GM21619 (cell line): ENCODE results near the gene SUGCT.

ENCODE experiments used
- ATAC-seq: cut with Tn5 transposase; IDR thresholded peaks from one replicate; pipeline ENCODE4 v1.9.1; 2021; ENCODE audit not compliant: unreplicated experiment

The SUGCT gene

DNA sequence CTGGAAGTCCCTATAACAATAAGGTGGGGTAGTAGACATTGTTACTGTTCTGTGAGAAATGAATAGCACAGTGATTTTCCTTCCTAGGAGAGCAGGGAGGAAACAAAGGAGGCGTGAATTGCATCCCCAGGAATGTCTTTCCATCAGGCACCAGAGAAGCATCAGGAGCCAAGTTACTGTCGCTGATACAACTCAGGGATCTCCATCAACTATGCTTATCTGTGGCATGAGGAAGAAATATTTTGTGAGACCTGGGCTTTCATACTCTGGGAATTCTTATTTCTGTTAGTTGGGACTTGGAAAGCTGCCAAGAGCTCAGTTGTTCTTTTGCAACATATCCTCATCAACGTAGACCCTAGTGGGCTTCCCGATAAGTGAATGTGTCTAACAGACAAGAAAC is 622.3 kb downstream of the SUGCT start:
- ATAC-seq: no peak

DNA sequence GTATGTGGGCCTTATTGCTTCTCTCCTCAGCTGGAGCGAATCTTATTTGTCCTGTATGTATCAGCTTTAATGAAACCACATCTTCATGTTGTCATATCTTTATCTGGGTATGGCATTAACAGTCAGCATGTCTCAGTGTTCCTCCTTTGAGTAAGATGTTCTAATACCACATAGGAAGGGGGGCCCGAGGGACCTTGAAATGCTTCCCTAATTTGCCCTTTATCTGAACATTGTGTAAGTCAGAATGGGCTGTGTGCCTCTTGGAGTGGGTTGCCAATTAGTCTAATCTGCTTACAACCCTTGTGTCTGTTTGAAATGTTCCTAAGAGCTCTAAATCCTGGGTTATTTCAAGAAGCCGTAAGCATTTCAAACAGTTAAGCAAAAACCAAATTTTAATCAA is 623.8 kb downstream of the SUGCT start:
- ATAC-seq: no peak

DNA sequence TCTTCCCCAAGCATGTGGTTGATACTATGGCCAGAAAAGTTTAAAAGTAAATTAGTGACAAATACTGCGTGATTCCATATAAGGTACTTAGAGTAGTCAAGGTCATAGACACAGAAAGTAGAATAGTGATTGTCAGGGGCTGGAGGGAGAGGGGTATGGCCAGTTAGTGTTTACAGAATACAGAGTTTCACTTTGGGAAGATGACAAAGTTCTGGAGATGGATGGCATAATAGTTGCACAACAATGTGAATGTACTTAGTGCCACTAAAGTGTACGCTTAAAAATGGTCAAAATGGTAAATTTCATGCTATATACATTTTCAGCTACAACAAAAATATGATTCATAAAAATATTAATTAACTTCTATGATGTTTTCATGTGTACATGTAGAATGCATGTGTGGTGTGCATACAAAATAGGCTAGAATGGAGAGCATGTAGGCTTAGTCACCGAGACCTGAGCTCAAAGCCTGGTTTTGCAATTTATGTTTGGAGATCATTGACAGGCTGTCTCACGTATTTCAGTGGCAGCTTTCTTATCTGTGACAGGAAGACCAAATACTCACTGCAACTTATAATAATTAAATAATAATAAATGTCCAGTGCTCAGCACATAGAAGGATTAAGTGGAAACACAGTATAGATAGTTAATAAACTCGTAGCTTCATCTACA is 625.6 kb downstream of the SUGCT start:
- ATAC-seq: no peak

DNA sequence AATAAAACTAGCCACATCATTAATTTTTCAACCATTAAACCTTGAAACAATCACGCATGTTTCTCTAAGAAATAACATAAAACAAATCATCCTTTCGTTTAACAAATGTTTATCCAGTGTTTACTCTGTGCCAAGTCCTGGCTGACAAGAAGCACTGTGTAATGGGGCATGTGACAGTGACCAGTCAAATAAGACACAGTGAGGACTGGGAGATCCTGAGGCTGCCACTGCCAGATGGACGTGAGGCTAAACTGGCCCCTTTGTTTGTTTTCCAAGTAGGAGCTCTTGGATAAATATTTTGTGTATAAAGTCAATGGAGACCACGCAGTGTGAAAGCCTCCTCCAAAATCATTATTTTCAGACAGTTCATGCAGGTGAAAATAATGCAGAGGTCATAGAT is 626.2 kb downstream of the SUGCT start:
- no peak for ATAC-seq

DNA sequence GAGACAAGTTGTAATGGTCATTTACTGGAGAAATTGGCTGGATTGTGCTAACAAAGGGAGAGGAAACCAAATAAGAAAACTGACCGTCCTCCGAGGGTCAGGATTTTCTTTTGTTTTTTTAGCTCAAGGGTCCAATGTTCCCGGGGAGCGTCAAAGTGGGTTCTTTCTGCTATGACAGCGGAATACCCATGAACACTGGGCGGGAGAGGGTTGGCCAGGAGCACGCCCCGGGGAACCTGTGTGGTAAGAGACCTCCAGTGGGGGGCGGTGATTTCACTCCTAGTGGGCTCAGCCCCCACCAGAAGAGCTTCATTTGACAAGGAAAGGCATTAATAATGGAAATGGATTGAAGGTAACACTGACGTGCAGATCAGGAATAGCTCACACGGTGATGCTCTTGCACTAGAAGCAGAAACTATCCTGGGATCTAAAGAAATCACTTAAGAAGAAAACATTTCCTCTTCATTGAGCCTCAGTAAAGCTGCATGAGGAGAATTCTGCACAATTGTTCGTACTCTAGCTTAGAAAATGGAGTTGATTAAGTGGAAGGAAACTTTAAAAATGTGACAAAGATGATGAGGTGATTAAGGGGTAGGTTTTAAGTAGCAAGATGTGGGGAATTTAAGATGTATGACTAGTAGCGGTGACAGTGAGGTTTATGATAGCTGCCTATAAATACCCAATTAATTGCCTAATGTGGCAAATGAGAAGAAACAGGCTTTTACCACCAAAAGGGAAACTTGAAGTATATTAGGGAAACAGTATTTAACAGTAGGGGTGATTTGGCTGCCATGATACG is 627.2 kb downstream of the SUGCT start:
- ATAC-seq: no peak

DNA sequence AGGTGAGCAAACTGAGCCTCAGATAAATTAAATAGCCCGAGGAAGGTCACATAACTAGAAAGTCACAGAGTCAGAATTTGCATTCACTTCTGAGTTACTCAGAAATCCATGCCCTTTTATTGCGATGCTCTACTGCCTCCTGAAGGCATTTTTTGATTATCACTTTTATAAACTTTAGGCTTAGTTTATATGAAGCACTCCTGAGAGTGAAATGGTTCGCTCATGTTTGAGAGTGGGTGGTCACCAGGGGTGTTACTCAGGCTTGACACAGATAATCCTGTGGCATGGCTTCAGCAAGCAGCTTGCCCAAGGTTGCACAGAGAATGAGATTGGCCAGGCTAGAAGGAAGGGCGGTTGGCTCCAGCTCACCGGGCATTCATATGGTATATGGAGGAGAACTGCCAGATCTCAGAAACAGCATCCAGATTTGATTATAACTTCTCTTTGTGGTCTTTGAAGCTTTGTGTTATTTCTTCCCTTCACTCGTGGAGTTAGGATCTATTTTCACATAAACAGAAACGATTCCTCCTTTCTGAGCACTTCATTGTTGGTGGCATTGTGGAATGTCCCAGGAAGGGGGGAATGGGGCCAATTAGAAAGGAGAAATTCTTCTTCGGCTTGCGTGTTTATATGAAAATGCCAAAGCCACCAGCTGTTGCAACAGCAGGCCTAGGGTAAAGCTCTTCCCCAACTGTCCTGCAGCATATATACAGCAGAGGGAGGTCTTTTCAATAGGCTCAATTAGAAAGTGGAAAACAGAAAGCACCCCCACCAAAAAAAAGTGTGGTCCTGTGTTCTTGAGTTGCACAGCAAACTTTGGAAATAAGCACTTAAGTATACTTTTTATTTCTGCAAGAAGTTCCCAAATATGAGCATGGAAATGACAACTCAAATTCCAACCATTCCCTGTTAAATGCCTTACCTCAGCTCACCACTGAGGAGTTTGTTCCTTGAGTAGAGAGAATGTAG is 628.8 kb downstream of the SUGCT start:
- ATAC-seq: no peak

DNA sequence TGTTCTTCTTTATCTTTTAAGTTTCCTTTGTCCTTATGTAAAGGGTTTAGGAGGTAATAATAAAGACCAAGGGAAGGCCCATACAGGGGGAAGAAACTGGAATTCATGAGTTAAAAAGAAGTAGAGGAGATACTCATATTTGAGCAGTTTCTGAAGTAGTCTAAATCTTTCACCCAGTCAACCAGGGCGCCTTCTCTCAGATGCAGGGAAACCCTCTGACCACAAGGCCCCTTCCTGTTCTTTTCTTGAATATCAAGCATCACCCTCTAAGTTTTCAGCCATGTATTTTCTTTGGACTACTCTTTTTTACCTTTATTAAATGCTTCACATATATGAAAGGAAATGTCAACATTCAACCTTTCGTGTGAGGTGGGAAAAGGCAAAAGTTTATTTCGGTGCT is 630.8 kb downstream of the SUGCT start:
- no peak for ATAC-seq

DNA sequence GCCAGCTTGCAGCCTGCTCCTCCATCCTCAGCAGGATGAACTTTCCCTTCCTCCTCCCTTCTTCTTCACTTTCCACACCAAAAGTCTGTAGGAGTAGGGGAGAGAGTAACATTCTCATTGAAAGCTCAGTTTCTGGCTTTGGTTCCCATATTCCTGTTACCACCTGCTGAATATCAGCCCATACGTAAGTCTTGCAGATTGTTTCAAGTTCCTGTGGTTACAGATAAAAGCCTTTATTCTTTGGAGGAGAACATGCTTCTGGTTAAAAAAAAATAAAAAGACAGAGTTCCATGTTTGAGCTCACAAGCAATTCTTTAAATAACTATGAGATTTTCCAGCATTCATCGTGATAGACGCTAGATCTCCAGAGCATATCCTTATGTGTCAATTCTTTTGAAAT is 637.3 kb downstream of the SUGCT start:
- no peak for ATAC-seq

DNA sequence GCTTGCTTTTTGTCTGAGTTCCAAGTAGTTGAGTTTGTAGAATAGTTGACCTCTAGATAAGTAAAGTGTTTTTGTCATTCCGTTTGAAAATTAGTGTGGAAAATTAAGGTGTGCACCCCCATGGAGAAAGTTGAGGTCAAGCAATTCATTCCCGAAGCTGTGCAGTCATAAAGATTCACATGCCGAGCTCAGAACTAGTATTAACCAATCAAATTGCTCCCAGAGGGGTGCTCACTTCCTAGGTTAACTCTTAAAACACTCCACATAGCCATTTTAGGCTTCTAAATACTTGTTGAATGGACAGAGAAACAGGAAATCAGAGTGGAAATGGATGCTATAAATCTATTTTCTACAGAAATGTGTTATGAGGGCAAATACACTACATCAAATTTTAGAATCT is 638.9 kb downstream of the SUGCT start:
- no peak for ATAC-seq

DNA sequence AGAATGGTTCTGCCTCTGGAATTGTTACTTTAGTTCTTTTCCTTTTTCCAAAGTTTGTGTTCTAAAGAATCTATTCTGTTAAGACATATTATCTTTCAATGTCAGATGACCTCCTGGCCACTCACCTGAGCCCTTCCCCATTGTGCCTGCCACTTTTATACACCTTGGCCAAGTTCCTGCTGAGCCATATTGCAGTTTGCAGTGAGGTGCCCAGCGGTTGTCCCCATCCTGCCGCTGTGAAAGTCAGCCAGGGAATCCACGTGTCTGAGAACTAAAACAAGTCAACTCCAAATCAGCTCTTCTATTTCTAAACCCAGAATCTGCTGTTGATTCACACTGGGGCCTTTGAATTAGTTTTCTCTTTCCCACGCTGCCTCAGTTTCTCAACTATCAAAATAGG is 641.1 kb downstream of the SUGCT start:
- ATAC-seq: no peak

DNA sequence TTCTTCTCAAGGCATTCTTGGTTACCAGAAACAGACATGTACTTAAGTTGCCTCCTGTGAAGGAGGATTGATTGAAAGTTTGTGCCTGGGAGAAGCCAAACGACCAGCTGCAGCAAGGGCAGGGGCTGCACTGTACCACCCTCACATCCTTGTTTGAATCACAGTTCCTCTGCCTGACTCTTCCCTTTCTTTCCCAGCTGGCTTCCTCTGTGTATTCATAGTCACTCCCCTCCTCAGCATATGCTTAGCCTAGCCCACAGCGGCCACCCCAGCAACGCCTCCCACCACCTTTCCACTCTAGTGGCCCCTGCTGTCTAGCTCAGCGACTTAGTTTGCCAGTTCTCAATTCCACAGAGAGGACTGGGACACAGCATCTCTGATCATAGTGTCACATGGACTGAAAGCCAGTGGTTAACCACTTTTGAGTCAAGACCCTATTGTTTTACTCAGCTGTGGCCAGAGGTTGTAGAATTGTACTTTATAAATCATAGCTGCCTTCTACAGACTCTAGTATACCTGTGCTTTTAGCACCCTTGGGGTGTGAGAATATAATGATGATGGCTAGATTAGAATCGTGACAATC is 643.0 kb downstream of the SUGCT start:
- ATAC-seq: no peak

DNA sequence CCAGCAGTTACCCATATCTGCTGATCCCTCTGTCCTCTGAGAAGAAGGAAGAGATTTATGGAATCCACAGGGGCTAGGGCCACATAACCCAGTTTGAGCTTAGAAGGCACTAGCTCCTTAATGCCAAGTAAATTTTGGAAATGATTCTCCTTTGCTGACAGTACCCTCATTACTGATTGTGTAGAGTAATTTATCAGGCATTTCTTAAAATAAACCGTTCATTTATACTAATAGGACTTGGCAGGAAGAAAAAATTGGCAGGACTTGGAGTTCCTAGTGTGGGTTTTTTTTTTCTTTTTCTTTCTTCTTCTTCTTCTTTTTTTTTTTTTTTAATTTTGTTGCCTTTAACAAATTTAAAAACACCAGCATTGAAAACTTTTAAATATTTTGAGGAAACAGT is 645.7 kb downstream of the SUGCT start:
- ATAC-seq: no peak

DNA sequence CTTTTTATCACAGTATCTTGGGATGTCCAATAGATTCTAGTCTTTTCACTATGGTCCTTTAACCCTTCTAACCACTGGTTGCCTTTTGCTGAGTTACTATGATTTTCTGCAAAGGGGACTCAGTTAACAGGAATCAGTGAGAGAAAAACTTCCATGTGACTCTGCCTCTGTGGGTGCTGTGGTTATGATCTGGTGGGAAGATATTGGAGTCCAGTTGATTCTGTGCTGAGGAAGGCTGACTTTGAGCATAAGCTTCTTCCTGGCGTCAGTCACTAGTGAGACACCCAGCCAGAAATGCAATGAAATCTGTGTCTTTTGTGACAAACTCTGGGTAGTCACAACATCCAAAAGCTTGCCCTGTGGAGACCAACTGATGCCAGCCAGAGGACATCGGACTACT is 648.0 kb downstream of the SUGCT start:
- no peak for ATAC-seq

DNA sequence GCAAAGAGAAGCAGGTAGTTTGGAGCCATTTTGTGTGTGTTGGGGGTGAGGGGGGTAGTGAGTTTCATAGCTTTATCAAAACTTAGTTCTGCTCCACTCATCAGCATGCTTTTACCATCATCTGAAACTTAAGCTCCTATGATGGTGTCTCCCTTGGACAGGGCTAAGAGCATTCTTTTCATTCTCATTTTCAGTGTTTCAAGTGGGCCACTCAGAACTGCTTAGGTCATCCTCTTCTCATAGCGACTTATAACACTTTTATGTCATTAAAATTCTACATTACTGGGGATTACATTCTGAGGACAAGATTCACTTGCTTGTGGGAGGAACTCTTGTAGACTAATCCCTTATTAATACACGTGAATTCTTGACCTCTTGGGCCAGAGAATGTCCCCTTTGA is 649.4 kb downstream of the SUGCT start:
- ATAC-seq: no peak

DNA sequence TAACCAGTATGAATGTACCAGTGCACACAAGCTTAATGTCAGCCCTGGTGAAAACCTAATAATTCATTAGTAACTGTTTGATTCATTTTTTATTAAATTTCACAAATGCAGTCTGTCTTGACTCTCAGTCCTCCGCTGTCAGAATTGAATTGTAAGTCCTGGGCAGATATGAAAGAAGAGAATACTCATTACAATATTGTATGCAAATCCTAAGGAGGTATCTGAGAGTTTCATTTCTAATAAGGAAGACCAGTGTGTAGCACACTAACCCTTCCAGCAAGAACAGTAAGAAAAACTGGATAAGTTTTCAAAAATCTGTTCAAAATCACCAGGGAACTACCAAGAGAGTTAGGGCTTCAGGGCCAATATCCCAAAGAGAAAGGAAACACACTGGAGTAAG is 652.1 kb downstream of the SUGCT start:
- no peak for ATAC-seq

DNA sequence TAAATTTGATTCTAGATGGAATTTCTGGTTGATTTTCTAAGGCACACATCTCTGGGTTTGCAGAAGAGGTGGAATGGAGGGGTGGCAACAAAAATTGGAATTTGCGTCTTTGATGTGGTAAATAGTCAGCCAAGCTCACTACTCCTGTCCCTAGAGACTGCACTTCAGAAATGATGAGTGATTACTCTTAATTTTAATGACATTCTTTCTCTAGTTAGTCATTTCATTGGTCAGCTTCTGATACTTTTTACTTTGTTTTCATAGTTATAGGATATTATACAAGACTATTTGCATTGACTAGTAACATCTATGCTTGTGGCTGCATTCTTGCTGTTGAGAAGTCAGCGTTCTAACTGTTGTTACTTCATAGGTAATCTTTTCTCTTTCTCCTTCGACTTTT is 658.3 kb downstream of the SUGCT start:
- no peak for ATAC-seq

DNA sequence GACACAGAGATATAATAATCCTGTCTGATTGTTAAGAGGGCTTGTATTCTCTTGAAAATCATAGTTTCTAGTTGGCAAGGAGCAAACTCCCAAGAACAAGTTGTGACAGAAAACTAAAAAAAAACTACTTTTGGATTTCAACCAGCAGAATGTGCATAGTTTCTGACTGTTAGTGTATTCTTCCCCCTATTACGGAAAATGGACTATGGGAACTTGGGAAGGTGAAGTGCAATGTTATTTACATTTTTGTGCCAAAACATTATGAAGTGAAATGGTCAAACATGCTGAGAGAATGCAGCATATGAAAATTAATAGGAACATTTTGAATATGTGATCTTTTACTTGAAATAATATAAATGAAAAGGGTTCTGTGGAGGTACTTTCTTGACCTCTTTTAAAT is 660.8 kb downstream of the SUGCT start:
- ATAC-seq: no peak

DNA sequence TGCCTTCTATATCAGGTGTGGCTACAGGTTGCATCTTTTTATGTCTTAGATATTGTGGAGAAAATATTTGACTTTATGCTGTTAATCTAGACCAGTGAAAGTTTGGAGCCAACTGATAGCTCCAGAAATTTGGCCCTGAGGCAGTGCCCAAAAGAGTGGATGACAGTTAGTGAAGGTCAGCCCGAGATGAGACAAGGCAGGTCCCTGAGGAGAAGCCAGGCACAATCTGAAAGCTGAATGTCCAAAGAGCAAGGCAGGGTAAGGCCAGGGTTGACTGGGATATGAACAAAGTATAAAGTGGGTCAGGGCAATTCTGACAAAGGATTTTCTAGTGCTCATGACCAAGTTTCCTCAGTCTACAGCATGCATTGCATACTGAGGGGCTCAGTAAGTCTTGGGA is 661.9 kb downstream of the SUGCT start:
- ATAC-seq: no peak

DNA sequence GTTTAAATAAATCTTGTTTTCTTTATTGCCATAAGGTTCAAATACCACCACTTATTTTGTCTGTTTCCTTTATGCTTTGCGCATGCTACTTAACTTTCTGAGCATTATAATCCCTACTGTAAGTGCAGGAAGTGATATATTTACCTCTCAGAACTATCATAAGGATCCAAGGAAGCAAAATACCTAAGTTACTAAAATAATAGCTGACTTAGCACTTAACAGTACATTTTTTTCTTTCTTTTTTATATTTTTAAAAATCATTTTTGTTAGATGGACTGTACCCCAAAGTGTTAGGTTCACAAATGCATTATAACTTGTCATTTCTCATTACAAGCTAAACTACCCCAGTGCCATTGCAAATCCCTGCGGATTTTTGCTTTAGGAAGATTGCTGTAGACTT is 663.8 kb downstream of the SUGCT start:
- ATAC-seq: no peak

DNA sequence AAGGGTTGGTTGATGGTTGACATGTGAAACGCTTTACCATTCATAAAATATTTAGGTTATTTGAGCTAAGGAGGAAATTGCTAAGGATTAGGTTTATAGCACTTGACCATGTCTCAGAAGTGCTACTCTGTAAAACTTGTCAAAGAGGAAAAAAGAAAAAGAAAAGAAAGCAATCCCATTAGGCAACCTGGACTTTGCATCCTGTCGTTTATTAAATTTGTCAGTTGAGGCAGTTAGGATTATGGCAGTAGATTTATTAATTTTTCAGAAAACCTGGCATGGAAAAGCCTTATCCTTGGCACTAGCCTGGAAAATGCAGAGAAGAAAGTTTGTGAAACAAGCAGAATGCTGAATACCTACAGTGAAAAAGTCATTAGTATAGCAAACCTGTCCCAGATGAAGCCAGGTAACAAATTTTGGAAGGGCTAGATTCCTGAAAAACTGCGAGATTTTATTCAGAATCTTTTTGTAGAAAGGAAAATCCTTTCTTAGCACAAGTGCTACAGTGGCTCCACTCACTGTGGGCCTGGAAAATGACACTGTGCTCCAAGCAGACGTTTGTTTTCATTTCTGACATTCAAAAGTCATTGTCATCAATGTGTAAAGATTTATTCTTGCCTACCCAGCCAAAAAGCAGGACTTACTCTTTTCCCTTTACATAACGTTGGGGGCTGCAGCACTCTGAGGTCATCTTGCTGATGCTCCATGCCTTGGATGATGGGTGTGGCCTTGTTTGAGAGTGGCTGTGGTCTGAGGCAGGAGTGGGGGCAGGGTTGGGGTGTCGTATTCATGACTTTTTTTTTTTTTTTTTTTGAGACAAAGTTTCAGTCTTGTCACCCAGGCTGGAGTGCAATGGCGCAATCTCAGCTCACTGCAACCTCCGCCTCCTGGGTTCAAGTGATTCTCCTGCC is 664.9 kb downstream of the SUGCT start:
- ATAC-seq: no peak
